HepG2 (cell line): ENCODE results near the gene DNAL4. TPM values are rescaled to one million over a fixed set of nuclear protein-coding genes. Genes with fewer than 3 reads are reported as not detected.

ENCODE experiments used
- ATAC-seq: fragments of 200-7000 bp; cut with Tn5 transposase; 3 replicates; pipeline ENCODE4 v1.9.1; 2020; ENCODE audit warnings: mild to moderate bottlenecking, moderate library complexity
- BruUV-seq: library from RNA; stranded (reverse); fragments of 400-500 nt; replicated peaks from 2 replicates; lab custom pipeline; 2021; lab: Mats Ljungman, UMichigan
- CTCF ChIA-PET: fragments of 300-600 bp; formaldehyde crosslinking; extraction: SDS; loops from one replicate; lab custom pipeline; 2021; ENCODE audit warnings: low total read pairs, inconsistent platforms, low intra/inter-chr PET ratio; lab: Yijun Ruan, JAX
- POLR2A ChIA-PET: fragments of 350-600 bp; sonication (Branson Sonifier 250); formaldehyde crosslinking; loops from one replicate; lab custom pipeline; 2020; ENCODE audit warnings: antibody characterized with exemption, inconsistent platforms; lab: Yijun Ruan, JAX
- DNase-seq: peaks from one replicate; pipeline ENCODE4 v3.0.0-alpha.2; 2015; ENCODE audit warnings: low spot score
- FAIRE-seq: peaks from 3 replicates; lab custom pipeline; 2011; peaks lifted over from hg19 to GRCh38; lab: Jason Lieb, UNC
- H2AFZ ChIP-seq: one replicate; pipeline ENCODE4 v1.6.1; 2011; ENCODE audit warnings: low read length, inconsistent platforms
- H3K27ac ChIP-seq: fragments of 300-600 bp; 3 replicates; pipeline ENCODE4 v1.8.0; 2011; ENCODE audit warnings: mixed run types, mild to moderate bottlenecking, mixed read lengths, low read length, inconsistent platforms; ENCODE audit not compliant: insufficient read depth; ENCODE audit errors: extremely low read length
- H3K27me3 ChIP-seq, 2 experiments: fragments of 200-600 bp in 1 of 2; 2 replicates in 1 of 2; 3 replicates in 1 of 2; pipeline versions ENCODE4 v1.6.0 to v1.8.0; 2011; ENCODE audit warnings: low read length in 2 of 2, mild to moderate bottlenecking in 2 of 2, moderate library complexity in 2 of 2, inconsistent platforms in 1 of 2; ENCODE audit not compliant: insufficient read depth in 2 of 2, control insufficient read depth in 1 of 2
- H3K36me3 ChIP-seq, 2 experiments: fragments of 200-600 bp in 1 of 2; replicated peaks in 1 of 2; 2 replicates in 1 of 2; 3 replicates in 1 of 2; pipeline versions ENCODE4 v1.5.1 to v1.8.0; 2011; ENCODE audit warnings: low read length in 2 of 2, inconsistent platforms in 1 of 2; ENCODE audit not compliant: insufficient read depth in 2 of 2, control insufficient read depth in 1 of 2
- H3K4me1 ChIP-seq: 2 replicates; pipeline ENCODE4 v1.5.1; 2012; ENCODE audit warnings: low read length, inconsistent platforms; ENCODE audit not compliant: insufficient read depth
- H3K4me2 ChIP-seq: 2 replicates; pipeline ENCODE4 v1.6.0; 2011; ENCODE audit warnings: low read depth, low read length, inconsistent platforms
- H3K4me3 ChIP-seq, 3 experiments: fragments of 200-600 bp in 1 of 3; sonication (generic), shearing (Covaris generic) in 1 of 3; replicated peaks in 1 of 3; 2 replicates each; pipeline ENCODE4 v1.5.1; 2011 to 2016; ENCODE audit warnings: low read length in 3 of 3, inconsistent platforms in 2 of 3, low read depth in 2 of 3, mild to moderate bottlenecking in 2 of 3, control low read depth in 1 of 3, mixed read lengths in 1 of 3; ENCODE audit not compliant: insufficient read depth in 1 of 3
- H3K79me2 ChIP-seq: one replicate; pipeline ENCODE4 v1.6.1; 2011; ENCODE audit warnings: low read length, inconsistent platforms; ENCODE audit not compliant: insufficient read depth
- H3K9ac ChIP-seq: 2 replicates; pipeline ENCODE4 v1.6.0; 2011; ENCODE audit warnings: mild to moderate bottlenecking, low read depth, low read length, inconsistent platforms; ENCODE audit not compliant: insufficient read depth
- H3K9me3 ChIP-seq: 2 replicates; pipeline ENCODE4 v1.5.1; 2012; ENCODE audit warnings: mild to moderate bottlenecking, low read length
- H4K20me1 ChIP-seq: 2 replicates; pipeline ENCODE4 v1.6.0; 2011; ENCODE audit warnings: inconsistent platforms, mild to moderate bottlenecking, low read length, moderate library complexity; ENCODE audit not compliant: insufficient read depth
- CBFB ChIP-seq: sonication (generic); formaldehyde crosslinking; IDR thresholded peaks from 2 replicates; pipeline ENCODE4 v1.4.0; 2020; ENCODE audit warnings: missing genetic modification reagents
- FOXA3 ChIP-seq: IDR thresholded peaks from 2 replicates; pipeline ENCODE4 v1.6.1; 2016; ENCODE audit warnings: missing genetic modification reagents, missing compliant biosample characterization
- NCOA2 ChIP-seq: sonication (generic); formaldehyde crosslinking; IDR thresholded peaks from 2 replicates; pipeline ENCODE4 v1.8.0; 2022; ENCODE audit warnings: inconsistent platforms
- SOX6 ChIP-seq, 2 experiments: fragments of 450-650 bp in 1 of 2; sonication (generic) in 1 of 2; formaldehyde crosslinking in 1 of 2; IDR thresholded peaks; 2 replicates each; pipeline versions ENCODE4 v1.4.0 to v1.6.1; 2017 to 2020; ENCODE audit warnings: antibody characterized with exemption in 1 of 2, mild to moderate bottlenecking in 1 of 2, missing genetic modification reagents in 1 of 2
- TEAD3 ChIP-seq: optimal IDR thresholded peaks from 2 replicates; pipeline ENCODE3; 2016; ENCODE audit warnings: borderline replicate concordance
- ZNF24 ChIP-seq: fragments of 450-650 bp; IDR thresholded peaks from 2 replicates; pipeline ENCODE4 v1.6.1; 2017; ENCODE audit warnings: antibody characterized with exemption, mild to moderate bottlenecking
- ZNF615 ChIP-seq: sonication (generic); formaldehyde crosslinking; IDR thresholded peaks from 2 replicates; pipeline ENCODE4 v1.5.0; 2020; ENCODE audit warnings: mild to moderate bottlenecking, missing genetic modification reagents, borderline replicate concordance
- WGBS: methylation state at CpG from one replicate; pipeline ENCODE4 v1.1.6; 2017; ENCODE audit warnings: low lambda C conversion rate; 5-methylcytosine and 5-hydroxymethylcytosine counted together
- in situ Hi-C: cut with HindIII; loops from 2 replicates; pipeline ENCODE4 v1.10.0; 2017; ENCODE audit warnings: low pct_unique_long_range_greater_than_20kb; ENCODE audit not compliant: extremely low pct_ligation_motif_present
- intact Hi-C: fragments of 100-400 bp; cut with micrococcal nuclease; formaldehyde crosslinking; loops from one replicate; pipeline ENCODE4 v1.10.0; 2022; ENCODE audit not compliant: unreplicated experiment
- polyA plus RNA-seq, 8 experiments: library from polyadenylated mRNA; depleted of rRNA in 3 of 8; stranded (reverse) in 7 of 8; unstranded in 1 of 8; fragments of >200 nt; fragmentation: Illumina TruSeq in 4 of 8; extraction: Trizol in 4 of 8; gene quantifications; 2 replicates each; pipeline versions ENCODE4 v1.2.1 to v1.2.3, GENCODE V29; 2011 to 2016; ENCODE audit warnings: low read depth in 4 of 8, missing spikeins in 1 of 8, mixed read lengths in 1 of 8; ENCODE audit not compliant: insufficient read depth in 1 of 8
- total RNA-seq, 5 experiments: library from RNA; depleted of rRNA; stranded (reverse); fragments of >200 nt; fragmentation: Illumina TruSeq; extraction: Trizol; gene quantifications; 2 replicates each; pipeline ENCODE4 v1.2.3, GENCODE V29; 2016; ENCODE audit warnings: low read depth in 1 of 5
- TF ChIP-seq, protein P1 (sequence below): IDR thresholded peaks from 2 replicates; pipeline ENCODE4 v1.6.1; 2016
- TF ChIP-seq, protein P2 (sequence below): IDR thresholded peaks from 2 replicates; pipeline ENCODE4 v1.6.1; 2012; ENCODE audit warnings: low read depth, low read length, improper control_type of control experiment
- TF ChIP-seq, protein P3 (sequence below): sonication (generic); formaldehyde crosslinking; IDR thresholded peaks from 2 replicates; pipeline ENCODE4 v1.4.0; 2020; ENCODE audit warnings: missing genetic modification reagents, borderline replicate concordance
- TF ChIP-seq, protein P4 (sequence below): sonication (generic); formaldehyde crosslinking; IDR thresholded peaks from 2 replicates; pipeline ENCODE4 v1.5.0; 2020; ENCODE audit warnings: mild to moderate bottlenecking, missing genetic modification reagents, borderline replicate concordance
- TF ChIP-seq, protein P5 (sequence below): IDR thresholded peaks from 2 replicates; pipeline ENCODE4 v1.6.1; 2016; ENCODE audit warnings: mild to moderate bottlenecking

The DNAL4 gene
- total and polyA plus RNA-seq, 2 of the 13 experiments (the other 11 are each of a cell fraction or from before 2014, with no cell fraction given): 8.0 to 10.7 TPM

DNA sequence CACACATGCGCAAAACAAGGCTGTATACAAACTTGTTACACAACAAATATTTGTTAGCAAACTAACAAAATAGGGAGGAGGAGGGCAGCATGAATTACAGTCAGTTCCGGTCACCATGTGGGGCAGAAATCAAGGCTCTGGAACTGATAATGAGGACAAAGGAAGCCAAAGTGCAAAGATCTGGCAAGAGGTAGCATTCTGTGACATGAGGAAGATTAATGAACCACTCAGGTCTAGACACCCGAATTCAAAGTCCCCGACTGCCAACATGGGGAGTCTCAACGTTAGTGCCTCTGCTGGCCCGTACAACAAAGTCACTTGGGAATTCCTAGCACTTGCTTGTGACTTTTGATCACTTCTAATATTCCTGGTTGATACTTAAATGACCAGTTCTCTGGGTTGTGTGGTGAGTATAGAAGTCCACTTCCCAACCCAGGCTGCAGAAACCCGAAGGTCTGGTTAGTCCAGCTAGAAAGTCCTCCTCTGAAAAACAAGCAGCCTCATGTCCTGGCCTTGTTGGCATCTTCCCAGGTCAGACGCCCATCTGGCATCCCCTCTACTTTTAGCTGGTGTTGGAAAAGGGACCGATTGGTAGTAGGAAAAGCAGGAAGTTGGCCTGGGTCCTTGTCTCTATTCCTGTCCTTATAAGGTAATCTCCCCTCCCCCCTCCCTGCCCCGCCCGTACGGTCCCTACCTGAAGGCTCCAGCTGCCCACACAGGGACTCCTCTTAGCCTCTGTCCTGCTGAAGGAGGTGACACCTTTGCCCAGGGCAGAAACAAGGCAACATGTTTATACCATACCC, 39.8 kb downstream of the DNAL4 start:
- BruUV-seq: TSS peak; percentile 67
- Histone ChIP-seq H3K79me2 (peaks cover 3% of the 10 kb centered on the region), H3K4me3 (peak overlapping the region; percentile 69 to 92 (median 72)), H3K4me2 (peak overlapping the region; percentile 99), H4K20me1 (no peaks in the 10 kb centered on the region), H3K4me1 (peaks cover 46% of the 10 kb centered on the region), H3K9ac (peak overlapping the region; percentile 84), H3K36me3 (peaks cover 26 to 38% of the 10 kb centered on the region in 2 experiments; a peak in 4 of 5 replicates), H3K27ac (peak overlapping the region; percentile 98), H3K27me3 (no peaks in the 10 kb centered on the region; a peak in 1 of 5 replicates), H2AFZ (no peak overlapping the region), H3K9me3 (no peaks in the 10 kb centered on the region)
- intact Hi-C loops (no loop called here), in situ Hi-C loops (no loop called here)
- FAIRE-seq (peak; percentile 87), ATAC-seq (peak; percentile 52), DNase-seq (peak; percentile 88)
- CTCF ChIA-PET: no interaction called here
- 2% methylated on average over 10 of the region's 12 CpGs for WGBS
- POLR2A ChIA-PET: interaction anchor here (0.6 to 1.6 kb wide), 11 partner anchors 8 to 89 kb away, joined by 3 to 5 read pairs (median 4); partner anchors contain the start of genes GTPBP1 and TOMM22
- TF ChIP-seq ZNF24: no peak
- TF ChIP-seq, protein P1, sequence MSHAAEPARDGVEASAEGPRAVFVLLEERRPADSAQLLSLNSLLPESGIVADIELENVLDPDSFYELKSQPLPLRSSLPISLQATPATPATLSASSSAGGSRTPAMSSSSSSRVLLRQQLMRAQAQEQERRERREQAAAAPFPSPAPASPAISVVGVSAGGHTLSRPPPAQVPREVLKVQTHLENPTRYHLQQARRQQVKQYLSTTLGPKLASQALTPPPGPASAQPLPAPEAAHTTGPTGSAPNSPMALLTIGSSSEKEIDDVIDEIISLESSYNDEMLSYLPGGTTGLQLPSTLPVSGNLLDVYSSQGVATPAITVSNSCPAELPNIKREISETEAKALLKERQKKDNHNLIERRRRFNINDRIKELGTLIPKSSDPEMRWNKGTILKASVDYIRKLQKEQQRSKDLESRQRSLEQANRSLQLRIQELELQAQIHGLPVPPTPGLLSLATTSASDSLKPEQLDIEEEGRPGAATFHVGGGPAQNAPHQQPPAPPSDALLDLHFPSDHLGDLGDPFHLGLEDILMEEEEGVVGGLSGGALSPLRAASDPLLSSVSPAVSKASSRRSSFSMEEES: peak; percentile 47; the same call in 1 of the 2 replicates
- TF ChIP-seq, protein P2, sequence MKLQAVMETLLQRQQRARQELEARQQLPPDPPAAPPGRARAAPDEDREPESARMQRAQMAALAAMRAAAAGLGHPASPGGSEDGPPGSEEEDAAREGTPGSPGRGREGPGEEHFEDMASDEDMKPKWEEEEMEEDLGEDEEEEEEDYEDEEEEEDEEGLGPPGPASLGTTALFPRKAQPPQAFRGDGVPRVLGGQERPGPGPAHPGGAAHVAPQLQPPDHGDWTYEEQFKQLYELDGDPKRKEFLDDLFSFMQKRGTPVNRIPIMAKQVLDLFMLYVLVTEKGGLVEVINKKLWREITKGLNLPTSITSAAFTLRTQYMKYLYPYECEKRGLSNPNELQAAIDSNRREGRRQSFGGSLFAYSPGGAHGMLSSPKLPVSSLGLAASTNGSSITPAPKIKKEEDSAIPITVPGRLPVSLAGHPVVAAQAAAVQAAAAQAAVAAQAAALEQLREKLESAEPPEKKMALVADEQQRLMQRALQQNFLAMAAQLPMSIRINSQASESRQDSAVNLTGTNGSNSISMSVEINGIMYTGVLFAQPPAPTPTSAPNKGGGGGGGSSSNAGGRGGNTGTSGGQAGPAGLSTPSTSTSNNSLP: peak; percentile 67
- TF ChIP-seq NCOA2 (CRISPR knock-in tag): peak; percentile 55; the same call in 1 of the 2 replicates
- TF ChIP-seq TEAD3 (CRISPR knock-in tag): peak; percentile 28
- no peak for TF ChIP-seq CBFB (CRISPR knock-in tag)
- TF ChIP-seq, protein P3, sequence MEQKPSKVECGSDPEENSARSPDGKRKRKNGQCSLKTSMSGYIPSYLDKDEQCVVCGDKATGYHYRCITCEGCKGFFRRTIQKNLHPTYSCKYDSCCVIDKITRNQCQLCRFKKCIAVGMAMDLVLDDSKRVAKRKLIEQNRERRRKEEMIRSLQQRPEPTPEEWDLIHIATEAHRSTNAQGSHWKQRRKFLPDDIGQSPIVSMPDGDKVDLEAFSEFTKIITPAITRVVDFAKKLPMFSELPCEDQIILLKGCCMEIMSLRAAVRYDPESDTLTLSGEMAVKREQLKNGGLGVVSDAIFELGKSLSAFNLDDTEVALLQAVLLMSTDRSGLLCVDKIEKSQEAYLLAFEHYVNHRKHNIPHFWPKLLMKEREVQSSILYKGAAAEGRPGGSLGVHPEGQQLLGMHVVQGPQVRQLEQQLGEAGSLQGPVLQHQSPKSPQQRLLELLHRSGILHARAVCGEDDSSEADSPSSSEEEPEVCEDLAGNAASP: peak; percentile 20; the same call in 1 of the 2 replicates
- TF ChIP-seq, protein P4, sequence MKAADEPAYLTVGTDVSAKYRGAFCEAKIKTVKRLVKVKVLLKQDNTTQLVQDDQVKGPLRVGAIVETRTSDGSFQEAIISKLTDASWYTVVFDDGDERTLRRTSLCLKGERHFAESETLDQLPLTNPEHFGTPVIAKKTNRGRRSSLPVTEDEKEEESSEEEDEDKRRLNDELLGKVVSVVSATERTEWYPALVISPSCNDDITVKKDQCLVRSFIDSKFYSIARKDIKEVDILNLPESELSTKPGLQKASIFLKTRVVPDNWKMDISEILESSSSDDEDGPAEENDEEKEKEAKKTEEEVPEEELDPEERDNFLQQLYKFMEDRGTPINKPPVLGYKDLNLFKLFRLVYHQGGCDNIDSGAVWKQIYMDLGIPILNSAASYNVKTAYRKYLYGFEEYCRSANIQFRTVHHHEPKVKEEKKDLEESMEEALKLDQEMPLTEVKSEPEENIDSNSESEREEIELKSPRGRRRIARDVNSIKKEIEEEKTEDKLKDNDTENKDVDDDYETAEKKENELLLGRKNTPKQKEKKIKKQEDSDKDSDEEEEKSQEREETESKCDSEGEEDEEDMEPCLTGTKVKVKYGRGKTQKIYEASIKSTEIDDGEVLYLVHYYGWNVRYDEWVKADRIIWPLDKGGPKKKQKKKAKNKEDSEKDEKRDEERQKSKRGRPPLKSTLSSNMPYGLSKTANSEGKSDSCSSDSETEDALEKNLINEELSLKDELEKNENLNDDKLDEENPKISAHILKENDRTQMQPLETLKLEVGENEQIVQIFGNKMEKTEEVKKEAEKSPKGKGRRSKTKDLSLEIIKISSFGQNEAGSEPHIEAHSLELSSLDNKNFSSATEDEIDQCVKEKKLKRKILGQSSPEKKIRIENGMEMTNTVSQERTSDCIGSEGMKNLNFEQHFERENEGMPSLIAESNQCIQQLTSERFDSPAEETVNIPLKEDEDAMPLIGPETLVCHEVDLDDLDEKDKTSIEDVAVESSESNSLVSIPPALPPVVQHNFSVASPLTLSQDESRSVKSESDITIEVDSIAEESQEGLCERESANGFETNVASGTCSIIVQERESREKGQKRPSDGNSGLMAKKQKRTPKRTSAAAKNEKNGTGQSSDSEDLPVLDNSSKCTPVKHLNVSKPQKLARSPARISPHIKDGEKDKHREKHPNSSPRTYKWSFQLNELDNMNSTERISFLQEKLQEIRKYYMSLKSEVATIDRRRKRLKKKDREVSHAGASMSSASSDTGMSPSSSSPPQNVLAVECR (CRISPR knock-in tag): peak; percentile 63; the same call in 1 of the 2 replicates
- no peak for TF ChIP-seq SOX6 (IDR thresholded peaks at IDR 0.05)
- peak; percentile 86 for TF ChIP-seq SOX6 (CRISPR knock-in tag; IDR thresholded peaks at IDR 0.05)
- TF ChIP-seq, protein P5, sequence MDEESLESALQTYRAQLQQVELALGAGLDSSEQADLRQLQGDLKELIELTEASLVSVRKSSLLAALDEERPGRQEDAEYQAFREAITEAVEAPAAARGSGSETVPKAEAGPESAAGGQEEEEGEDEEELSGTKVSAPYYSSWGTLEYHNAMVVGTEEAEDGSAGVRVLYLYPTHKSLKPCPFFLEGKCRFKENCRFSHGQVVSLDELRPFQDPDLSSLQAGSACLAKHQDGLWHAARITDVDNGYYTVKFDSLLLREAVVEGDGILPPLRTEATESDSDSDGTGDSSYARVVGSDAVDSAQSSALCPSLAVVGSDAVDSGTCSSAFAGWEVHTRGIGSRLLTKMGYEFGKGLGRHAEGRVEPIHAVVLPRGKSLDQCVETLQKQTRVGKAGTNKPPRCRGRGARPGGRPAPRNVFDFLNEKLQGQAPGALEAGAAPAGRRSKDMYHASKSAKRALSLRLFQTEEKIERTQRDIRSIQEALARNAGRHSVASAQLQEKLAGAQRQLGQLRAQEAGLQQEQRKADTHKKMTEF (CRISPR knock-in tag): no peak
- peak; percentile 40 for TF ChIP-seq FOXA3 (CRISPR knock-in tag)
- TF ChIP-seq ZNF615: no peak
